ENCODE results near the gene CLEC19A.

The CLEC19A gene

DNA sequence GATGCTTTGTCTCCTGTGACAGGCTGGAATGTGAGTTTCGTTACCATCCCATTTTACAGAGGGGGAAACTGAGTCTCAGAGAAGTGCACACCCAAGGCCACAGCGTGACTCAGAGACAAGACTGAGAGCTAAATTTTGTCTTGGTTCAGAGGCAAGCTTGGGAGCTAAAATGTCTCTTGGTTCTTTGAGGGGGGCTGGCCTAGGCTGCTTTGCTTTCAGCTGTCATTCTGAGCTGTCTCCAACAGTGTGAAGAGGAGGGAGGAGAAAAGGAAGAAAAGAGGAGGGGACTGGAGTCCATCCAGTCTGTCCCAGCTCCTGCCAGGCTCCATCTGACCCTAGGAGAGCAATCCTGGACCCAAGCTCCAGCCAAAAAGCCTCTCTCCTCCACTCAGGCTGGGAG, at the start of gene CLEC19A:
Gene CLEC19A, plus strand, starts transcription at position 301 of the 400 bp plus-strand sequence. CDS start 121 bp downstream, outside the sequence.
- no peak for DNase-seq

DNA sequence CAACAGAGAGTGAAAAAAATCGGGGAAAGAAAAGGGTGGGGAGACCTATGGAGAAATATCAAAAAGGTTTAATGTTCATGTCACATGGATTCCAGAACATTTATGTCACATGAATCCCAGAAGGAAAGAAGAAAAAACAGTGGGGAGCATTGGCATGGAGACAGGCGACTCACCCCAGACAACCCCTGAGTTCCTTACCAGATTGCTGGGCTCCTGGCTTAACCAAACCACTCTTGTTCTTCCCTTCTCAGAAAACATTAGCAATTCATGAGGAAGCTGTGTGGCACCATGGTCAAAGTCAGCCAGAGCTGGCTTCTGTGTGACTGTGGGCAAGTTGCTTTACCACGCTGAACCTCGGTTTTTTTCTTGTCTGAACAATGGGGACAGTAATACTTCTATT, 49.6 kb upstream of the CLEC19A start:
- no peak for DNase-seq

DNA sequence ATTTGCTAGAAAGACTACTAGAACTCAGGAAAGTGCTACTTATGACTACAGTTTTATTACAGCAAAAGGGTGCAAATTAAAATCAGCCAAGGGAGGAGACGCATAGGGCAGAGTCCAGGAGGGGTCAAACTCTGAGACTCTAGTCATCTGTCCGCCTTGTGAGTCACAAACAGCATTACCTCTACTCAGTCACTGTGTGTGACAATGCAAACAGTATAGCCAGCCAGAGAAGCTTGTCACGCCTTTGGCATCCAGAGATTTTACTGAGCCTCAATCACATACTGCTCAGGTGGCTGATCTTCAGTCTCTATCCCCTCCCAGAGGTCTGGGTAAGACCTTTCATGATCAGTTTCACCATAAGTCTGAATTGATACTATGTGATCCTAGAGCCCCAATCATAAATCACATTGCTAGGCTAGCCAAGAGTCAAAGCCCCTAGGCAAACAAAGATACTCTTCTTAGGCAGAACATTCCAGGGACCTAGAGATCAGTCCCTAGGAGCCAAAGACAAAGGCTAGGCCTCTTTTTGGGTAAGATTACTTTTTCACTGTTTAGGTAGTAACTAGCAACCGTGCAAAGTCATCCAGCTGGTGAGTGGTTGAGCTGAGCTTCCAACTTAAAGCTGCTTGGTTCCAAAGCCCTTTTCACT, 48.8 kb upstream of the CLEC19A start:
- no peak for DNase-seq

DNA sequence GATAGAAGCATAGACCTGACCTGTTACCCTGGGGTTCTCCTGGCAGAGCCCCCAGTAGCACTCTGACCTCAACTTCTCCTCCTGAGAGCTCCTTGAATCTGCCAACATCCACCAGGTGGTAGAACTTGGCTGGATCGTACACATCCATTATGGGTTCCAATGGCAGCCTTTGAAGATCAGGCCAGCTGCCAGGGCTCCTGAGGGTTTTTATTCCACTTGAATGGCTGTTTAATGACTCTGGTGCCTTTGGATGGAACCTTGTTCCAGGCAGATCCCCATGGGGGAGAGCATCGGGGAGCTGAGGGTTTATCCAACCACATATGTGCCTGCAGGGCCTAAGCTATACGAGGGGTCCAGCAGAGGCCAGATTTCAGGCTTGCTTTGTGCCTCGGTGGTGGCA, 47.1 kb upstream of the CLEC19A start:
- DNase-seq, result no peak

DNA sequence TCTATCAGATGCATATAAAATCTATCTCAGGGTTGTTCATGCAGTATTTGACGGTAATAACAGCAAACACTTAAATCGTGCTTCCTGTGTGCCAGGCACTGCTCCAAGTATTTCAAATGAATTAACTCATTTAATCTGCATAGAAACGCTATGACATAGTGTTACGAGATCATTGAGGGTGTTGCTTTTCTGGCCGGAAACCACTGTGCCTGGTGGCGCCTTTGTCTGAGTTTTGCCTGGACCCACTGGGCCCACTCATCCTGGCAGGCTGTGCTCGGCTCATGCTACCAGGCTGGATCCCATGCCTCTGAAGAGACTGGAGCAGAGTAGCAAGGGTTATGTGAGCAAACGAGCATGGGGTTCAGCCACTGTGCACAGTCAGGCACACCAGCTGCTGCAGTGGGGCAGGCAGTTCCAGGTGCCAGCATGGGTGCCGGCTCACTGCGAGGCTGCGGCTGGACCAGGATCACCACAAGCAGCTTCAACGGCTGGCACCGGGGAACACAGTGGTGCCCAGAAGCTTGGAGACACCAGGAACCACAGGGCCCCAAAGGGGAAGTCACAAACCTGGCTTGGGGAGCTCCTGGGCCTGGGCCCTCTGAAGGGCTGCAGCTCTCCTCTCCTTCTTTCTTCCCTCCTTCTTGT, 45.9 kb upstream of the CLEC19A start:
- no peak for DNase-seq

DNA sequence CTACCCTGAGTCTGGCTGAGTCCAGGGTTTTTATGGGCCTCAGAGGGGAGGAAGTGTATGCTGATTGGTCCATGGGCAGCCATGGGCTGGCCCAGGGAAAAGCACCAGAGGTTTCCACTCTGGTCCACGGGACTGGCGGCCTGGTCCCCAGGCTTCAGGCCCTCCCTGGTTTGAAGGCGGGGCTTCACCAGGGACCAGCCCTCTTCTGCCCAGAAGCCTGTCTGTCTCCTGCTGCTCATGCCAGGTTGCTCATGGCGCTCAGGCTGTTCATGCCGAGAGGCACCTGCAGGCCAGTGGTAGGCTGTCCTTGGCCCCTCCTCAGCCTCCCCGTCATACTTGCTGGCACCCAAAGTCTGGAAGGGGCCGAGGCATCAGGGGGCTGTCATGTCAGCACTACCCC, 45.0 kb upstream of the CLEC19A start:
- no peak for DNase-seq

DNA sequence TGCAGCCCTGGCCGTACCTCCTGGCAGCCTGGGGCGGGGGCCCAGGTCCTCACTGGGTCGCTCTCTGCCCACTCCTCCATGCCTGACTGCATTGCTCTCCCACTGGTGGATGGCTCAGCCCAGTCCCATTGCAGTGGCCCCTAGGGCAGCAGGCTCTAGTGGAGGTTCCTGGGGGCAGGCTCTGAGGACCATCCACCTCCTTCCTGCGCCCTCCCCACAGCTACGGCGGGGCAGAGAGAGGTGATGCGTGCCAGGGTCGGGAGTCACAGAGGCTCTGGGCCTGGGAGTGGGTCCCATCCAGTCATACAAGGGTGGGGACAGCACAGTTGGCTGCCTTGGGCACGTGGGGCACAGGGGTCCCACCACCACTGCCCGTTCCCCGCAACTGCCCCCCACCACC, 44.0 kb upstream of the CLEC19A start:
- no peak for DNase-seq

DNA sequence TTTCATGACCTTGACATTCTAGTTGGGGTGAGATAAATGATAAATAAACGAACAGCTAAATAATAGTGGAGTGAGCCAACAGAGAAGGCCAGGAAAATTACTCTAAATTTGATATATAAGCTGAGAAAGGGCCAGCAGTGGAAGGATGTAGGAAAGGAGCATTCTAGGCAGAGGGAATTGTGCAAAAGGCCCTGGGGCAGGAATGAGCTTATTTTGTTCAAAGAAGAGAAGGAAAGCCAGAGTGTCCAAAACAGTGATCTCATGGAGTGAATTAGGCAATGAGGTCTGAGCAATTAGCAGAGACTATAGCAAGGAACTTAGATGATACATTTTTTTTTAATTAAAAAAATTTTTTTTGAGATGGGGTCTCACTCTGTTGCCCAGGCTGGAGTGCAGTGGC, 43.3 kb upstream of the CLEC19A start:
- DNase-seq, result no peak

DNA sequence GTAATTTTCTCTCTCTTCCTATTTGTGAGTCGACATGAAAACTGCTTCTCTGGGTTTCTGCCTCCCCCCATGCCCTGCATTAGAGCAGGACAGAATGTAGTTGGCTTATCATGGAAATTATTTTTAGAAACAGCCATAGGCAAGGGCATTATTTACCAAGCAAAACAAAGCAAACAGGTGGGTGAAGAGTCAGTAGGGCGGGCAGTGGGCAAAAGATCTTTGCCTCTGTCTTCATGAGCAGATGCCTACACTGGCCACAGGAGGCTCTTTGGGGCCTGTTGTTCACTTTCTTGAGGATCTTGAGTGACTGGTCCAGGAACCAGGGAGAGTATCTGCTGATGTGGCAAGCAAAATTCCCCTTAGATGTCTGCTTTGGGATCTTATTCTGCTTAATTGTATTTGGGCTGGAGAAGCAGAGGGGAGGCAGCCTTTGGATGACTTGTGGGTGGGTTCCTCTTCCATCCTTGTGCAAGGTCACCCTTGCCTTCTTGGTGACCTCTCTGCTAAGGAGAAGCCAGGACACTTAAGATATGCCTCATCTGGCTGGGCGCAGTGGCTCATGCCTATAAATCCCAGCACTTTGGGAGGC, 42.5 kb upstream of the CLEC19A start:
- DNase-seq, result no peak

DNA sequence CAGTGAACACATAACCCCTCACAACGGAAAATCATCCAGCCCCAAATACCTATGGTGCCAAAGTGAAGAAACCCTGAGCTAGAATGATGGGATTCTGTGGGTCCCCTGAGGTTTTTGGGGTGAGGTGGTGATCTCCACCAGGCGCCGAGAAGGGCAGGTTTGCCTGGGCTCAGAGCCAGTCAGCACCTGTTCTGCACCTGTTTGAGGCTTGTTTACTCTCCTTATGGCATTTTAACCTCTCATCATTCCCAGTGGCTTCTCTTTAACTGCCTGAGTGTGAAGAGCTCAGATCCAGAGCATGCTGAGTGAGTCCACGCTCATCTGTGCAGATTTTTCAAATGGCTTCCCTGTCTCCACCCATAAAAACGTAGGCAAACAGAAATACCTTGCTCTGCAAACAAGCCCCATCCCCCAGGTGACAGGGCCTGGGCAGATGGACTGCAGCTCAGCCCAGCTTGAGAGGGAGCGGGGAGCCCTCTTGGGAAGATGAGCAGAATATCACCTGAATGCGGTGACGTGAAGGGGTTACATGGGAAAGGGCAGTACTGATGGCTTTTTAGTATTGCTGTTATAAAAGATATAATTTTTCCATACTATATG, 40.1 kb upstream of the CLEC19A start:
- peak in 1 of 2 experiments; percentile 19 for DNase-seq

DNA sequence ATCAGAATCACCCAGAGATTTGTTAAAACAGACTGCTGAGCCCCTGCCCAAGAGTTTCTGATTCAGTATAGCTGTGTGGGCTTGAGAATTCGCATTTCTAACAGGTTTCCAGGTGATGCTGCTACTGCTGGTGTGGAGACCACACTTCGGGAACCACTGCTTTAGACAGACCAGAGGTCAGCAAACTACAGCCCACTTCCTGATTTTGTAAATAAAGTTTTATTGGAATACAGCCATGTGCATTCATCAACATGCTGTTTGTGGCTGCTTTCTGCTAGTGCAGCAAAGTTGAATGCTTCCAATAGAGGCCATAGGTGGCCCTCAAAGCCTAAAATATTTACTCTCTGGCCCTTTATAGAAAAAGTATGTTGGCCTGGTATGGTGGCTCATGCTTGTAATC, 32.6 kb upstream of the CLEC19A start:
- no peak for DNase-seq

DNA sequence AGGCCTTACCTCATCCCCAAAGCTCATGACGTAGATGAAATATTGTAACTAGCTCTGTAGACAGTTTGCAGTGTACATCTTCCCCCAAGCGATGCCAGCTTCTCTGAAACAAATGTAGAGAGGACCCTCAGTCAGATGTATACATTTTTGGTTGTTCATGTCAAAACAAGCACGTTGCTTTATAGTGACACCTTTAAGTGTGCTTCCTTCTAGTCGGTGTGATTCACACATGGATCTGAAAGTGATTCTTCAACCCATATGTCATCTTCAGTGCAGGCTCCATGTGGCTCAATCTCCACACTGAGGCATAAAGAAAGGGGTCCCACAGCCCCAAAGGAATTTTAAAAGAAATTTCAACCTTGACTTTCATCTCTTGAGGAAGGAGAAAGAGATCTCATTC, 30.9 kb upstream of the CLEC19A start:
- no peak for DNase-seq

DNA sequence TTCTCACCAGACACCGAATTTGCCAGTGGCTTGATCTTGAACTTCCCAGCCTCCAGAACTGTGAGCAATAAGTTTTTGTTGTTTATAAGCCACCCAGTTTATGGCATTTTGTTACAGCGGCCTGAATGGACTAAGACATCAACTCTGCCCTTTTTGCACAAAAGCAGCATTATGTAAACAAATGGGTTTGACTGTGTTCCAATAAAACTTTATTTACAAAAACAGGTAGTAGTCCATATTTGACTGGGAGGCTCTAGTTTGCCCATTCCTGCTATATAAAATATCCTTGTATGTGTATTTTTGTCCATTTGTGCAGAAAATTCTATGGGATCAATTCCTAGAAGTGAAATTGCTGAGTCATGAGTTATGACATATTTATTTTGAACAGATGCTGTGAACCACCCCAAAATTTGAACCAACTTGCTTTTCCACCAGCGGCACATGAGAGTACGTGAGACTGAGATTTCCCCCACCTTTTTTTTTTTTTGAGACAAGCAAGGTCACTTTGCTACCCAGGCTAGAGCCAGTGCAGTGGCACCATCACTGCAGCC, 21.3 kb upstream of the CLEC19A start:
- no peak for DNase-seq

DNA sequence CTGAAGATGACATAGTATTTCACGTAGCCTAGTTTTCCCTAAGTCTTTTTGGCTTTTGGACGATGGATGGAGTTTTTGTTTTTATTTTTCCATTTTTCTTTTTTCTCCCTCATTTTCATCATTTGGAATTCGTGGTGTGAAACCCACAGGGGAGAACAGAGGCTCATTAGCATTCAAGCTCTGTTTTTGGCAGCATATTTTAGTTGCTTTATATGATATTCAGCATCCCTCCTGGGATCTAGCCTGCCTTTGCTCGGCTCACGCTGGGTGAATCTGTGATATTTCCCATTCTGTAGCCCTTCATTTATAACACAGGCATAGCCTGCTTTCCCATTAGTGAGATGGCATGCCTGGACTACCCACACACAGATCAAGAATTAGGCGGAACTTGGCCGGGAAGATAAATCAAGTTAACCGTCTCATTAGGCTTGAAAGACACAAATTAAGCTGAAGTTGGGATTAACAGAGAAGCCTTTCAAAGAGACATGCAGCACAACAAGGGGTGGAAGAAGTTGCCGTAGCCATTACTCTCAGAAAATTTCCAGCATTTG, 20.1 kb upstream of the CLEC19A start:
- no peak for DNase-seq

DNA sequence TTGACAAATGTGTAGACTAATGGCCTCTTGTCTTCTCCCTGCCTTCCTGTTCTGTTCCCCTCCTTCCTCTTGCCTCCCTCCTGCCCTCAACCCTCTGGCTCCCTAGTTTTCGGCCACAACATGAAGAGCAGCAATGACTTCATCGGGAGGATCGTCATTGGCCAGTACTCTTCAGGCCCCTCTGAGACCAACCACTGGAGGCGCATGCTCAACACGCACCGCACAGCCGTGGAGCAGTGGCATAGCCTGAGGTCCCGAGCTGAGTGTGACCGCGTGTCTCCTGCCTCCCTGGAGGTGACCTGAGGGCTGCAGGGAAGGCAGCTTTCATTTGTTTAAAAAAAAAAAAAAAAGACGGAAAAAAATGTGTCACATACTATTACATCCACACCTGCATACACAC, 18.8 kb upstream of the CLEC19A start:
- DNase-seq, result no peak

DNA sequence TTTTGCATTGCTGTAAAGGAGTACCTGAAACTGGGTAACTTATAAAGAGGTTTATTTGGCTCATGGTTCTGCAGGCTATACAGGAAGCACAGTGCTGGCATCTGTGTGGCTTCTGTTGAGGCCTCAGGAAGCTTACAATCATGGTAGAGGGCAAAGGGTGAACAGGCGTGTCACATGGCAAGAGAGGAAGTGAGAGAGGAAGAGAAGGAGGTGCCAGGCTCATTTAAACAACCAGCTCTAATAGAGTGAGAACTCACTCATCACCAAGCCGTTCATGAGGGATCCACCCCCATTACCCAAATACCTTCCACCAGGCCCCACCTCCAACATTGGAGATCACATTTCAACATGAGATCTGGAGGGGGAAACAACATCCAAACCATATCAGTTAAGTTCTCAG, 16.4 kb upstream of the CLEC19A start:
- no peak for DNase-seq

DNA sequence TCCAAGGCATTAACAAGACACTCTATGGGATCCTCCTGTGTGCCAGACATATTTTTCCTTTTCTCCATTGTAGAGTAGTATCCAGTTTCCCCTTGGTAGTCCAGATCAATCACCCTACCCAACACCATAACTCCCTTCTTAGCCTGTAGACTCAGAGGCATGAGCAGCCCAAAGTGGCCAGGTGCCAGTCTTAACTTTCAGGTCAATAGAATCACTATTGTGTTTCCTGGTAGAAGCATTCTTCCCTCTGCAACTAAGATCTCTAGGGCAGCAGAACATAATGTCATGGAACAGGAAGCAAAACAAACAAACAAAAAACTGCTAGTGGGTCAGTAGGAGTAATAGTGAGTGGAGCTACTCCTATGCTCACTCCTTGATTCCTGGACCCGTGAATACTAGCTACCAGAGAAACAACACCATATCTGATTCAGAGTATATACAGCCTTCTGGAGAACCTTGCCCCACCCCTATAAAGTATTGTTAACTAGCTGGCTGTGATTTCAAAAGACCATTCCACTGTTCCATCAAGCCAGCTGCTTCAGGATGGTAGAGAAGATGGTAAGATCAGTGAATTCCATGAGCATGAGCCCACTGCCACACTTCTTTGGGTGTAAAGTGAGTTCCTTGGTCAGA, 11.2 kb upstream of the CLEC19A start:
- DNase-seq, result no peak

DNA sequence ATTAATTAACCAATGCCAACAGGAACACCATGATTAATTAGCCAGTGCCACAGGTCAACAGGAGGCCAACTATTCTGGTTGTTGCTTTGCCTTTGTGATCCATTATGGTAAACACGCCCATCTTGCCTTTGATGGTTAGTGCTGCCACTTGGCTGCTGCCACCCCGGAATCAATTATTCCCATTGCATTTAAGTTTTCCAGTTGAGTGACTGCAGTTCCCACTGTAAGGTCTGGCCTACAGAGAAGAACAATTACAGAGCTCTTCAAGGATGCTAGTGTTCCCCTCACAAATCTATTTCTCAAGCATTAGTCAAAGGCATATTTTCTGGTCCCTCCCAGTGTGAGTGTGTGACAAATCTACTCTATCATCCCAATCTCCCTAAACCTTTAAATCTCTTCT, 7.1 kb upstream of the CLEC19A start:
- no peak for DNase-seq

DNA sequence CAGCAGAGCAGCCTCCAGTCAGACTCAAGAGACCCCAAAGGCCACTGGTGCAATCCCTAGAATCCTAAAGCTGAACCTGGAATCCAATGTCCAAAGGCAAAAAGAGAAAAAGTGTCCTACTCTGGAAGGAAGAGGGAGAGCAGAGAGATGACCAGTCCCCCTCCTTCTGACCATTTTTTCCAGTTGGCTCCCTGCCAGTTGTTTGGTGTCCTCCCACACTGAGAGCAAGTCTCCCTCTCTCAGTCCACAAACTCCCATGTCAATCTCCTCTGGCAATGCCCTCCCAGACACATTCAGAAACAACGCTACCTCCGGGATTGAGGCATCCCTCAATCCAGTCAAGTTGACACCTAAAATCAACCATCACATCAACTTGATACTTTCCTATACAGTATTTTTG, 4.3 kb upstream of the CLEC19A start:
- no peak for DNase-seq

DNA sequence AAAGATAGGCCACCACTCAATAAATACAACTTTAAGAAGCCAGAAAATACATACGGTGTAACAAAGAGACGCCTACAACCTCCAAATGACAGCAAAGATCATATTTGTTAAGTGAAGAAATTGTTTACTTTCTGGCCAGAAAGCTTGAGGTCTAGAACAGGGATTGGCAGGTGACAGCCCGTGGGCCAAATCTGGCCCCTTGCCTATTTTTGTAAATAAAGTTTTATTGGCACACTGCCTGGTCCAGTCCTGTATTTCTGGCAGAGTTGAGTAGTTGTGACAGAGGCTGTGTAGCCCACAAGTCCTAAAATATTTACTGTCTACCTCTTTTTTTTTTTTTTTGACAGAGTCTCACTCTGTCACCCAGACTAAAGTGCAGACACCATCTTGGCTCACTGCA, 3.4 kb upstream of the CLEC19A start:
- no peak for DNase-seq

DNA sequence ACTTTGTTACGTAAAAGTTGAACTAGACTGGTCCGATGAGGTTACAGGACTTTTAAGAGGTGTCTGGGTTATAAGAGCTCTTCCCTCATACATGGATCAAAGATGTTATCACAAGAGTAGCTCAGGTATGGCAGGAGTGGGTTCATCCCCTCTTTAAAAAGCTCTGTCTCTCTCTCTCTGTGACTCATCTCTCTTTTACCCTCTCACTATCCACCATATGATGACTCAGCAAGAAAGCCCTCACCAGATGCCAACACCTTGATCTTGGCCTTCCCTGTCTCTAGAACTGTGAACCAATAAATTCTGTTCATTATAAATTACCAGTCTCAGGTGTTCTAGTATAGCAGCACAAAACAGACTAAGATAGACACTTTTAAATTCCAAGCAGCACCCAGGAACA, 1.9 kb upstream of the CLEC19A start:
- no peak for DNase-seq

DNA sequence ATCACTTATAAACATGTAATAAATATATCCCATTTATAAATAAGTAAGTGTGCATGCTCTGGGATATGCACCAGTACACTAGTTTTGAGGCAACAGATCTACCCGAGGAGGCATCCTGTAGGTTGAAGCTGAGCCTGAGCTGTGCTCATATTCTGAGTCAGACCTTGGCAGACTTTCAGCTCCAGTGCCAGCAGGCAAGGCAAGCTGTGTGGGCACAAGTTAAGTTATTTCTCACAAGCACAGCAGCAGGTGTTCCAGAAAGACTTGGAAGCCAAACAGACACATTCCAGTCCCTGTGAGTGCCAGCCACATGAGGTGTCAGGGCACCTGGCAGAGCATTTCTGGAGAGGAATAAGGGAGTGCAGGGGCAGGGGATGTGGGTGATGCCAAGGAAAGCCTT, 1.3 kb upstream of the CLEC19A start:
- DNase-seq, result no peak

DNA sequence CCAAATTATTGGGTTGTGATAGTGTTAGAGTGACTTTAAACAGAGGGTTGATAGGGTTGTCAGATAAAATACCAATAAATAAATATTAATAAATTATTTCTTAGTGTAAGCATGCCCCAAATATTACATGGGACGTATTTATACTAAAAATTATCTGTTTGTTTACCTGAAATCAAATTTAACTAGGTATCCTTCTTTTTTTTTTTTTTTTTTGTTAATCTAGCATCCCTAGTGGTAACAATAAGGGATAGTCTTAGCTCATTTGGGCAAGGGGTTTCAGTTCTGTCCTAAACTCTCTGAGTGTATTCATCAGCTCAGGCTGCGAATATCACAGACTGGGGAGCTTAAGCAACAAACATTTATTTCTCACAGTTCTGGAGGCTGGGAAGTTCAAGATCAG, 1.3 kb downstream of the CLEC19A start:
- no peak for DNase-seq

Data from NCI-H526 (cell line).